Measurements from ENCODE around the gene SBNO1.

SBNO1 gene

DNA sequence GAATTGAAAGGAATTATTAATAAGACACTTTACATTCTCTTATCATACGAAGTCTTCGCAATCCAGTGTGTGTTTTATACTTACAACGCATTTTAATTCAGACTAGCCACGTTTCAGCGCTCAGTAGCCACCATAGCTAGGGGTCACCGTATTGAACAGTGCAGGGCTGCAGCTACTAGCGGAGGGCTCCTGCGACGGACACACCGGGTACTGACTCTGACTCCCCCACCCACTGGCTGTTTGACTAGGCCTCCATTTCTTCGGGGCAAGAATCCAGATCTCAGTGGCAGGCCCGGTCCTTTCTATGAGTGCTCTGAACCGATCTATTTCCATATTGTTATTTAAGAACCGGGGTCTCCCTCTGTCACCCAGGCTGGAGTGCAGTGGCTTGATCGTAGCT lies 91.5 kb downstream of the SBNO1 start:
- Histone ChIP-seq H3K27me3 (replicated peaks; ENCODE audit: insufficient read depth, low read length) (no peaks in the 10 kb centered on the region), H4K20me1 (ENCODE audit: insufficient read depth, low read length) (no peaks in the 10 kb centered on the region), H3K79me2 (ENCODE audit: low read length) (no peaks in the 10 kb centered on the region), H2AFZ (ENCODE audit: low read length) (no peak overlapping the region), H3K4me3 (ENCODE audit: low read length) (no peak overlapping the region), H3F3A (ENCODE audit: insufficient read depth, low read length) (no peaks in the 10 kb centered on the region), H3K9me3 (replicated peaks; ENCODE audit: insufficient read depth, low read length) (no peaks in the 10 kb centered on the region), H3K27ac (ENCODE audit: low read length) (no peak overlapping the region), H3K9me2 (replicated peaks; ENCODE audit: insufficient read depth, low read length) (no peaks in the 10 kb centered on the region), H3K36me3 (replicated peaks; ENCODE audit: insufficient read depth, low read length) (no peaks in the 10 kb centered on the region), H3K4me2 (ENCODE audit: low read depth, low read length) (no peak overlapping the region), H3K9ac (ENCODE audit: low read length) (no peak overlapping the region), H3K4me1 (ENCODE audit: low read length) (0 out of 2 replicates have a peak, but pooled peaks cover 2% of the 10 kb centered on the region)
- TF ChIP-seq EZH2 (optimal IDR thresholded peaks at IDR 0.05; ENCODE audit: low read depth, low read length) (no peak), EZH2phosphoT487 (IDR thresholded peaks at IDR 0.05; ENCODE audit: low read length) (no peak)
- TF ChIP-seq, protein P1, sequence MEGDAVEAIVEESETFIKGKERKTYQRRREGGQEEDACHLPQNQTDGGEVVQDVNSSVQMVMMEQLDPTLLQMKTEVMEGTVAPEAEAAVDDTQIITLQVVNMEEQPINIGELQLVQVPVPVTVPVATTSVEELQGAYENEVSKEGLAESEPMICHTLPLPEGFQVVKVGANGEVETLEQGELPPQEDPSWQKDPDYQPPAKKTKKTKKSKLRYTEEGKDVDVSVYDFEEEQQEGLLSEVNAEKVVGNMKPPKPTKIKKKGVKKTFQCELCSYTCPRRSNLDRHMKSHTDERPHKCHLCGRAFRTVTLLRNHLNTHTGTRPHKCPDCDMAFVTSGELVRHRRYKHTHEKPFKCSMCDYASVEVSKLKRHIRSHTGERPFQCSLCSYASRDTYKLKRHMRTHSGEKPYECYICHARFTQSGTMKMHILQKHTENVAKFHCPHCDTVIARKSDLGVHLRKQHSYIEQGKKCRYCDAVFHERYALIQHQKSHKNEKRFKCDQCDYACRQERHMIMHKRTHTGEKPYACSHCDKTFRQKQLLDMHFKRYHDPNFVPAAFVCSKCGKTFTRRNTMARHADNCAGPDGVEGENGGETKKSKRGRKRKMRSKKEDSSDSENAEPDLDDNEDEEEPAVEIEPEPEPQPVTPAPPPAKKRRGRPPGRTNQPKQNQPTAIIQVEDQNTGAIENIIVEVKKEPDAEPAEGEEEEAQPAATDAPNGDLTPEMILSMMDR (IDR thresholded peaks at IDR 0.05; ENCODE audit: low read length) = no peak
- no peak for DNase-seq

DNA sequence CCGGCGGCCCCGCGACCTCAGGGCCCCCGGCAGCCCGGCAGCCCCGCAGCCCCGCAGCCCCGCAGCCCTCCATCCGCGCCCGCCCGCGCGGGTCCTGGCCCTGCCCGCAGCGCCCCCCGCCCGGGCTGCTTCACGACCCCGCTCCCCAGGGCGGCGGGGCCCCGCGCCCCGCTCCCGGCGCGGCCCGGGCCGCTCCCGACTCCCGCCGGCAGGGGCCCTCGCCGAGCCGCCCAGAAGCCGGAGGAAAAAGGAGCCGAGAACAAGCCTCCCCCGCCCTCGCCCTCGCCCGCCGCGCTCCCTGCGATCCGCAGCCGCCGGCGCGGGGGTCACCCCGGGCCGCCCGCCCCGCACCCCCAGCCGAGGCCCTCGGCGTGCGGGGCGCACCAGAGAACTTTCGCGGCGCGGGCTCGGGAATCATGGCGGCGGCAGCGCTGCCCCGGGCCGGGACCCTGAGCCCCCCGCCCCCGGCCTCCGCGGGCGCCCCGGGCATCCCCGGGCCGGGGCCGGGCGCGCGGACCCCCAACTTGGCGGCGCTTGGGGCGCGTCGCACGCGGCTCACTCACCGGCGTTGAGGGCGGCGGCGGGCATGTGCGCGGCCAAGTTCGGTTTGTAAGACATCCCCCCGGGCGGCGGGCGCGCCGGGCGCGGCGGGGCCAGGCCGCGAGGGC lies 93.5 kb downstream of the SBNO1 start:
- Histone ChIP-seq H2AFZ (ENCODE audit: low read length) (no peak overlapping the region), H3K4me1 (ENCODE audit: low read length) (no peaks in the 10 kb centered on the region), H3K27me3 (replicated peaks; ENCODE audit: insufficient read depth, low read length) (no peaks in the 10 kb centered on the region), H3K27ac (ENCODE audit: low read length) (no peak overlapping the region), H3K4me2 (ENCODE audit: low read depth, low read length) (peak overlapping the region; percentile 62; the same call in 1 of the 2 replicates), H3F3A (ENCODE audit: insufficient read depth, low read length) (no peaks in the 10 kb centered on the region), H3K4me3 (ENCODE audit: low read length) (no peak overlapping the region; the same call in 1 of the 2 replicates), H3K79me2 (ENCODE audit: low read length) (no peaks in the 10 kb centered on the region), H3K9me2 (replicated peaks; ENCODE audit: insufficient read depth, low read length) (no peaks in the 10 kb centered on the region), H3K9ac (ENCODE audit: low read length) (no peak overlapping the region), H4K20me1 (ENCODE audit: insufficient read depth, low read length) (no peaks in the 10 kb centered on the region), H3K36me3 (replicated peaks; ENCODE audit: insufficient read depth, low read length) (no peaks in the 10 kb centered on the region), H3K9me3 (replicated peaks; ENCODE audit: insufficient read depth, low read length) (no peaks in the 10 kb centered on the region)
- peak; percentile 46 for DNase-seq
- no peak for TF ChIP-seq EZH2 (optimal IDR thresholded peaks at IDR 0.05; ENCODE audit: low read depth, low read length)
- no peak for TF ChIP-seq EZH2phosphoT487 (IDR thresholded peaks at IDR 0.05; ENCODE audit: low read length)
- TF ChIP-seq, protein P1 (IDR thresholded peaks at IDR 0.05; ENCODE audit: low read length) = no peak

DNA sequence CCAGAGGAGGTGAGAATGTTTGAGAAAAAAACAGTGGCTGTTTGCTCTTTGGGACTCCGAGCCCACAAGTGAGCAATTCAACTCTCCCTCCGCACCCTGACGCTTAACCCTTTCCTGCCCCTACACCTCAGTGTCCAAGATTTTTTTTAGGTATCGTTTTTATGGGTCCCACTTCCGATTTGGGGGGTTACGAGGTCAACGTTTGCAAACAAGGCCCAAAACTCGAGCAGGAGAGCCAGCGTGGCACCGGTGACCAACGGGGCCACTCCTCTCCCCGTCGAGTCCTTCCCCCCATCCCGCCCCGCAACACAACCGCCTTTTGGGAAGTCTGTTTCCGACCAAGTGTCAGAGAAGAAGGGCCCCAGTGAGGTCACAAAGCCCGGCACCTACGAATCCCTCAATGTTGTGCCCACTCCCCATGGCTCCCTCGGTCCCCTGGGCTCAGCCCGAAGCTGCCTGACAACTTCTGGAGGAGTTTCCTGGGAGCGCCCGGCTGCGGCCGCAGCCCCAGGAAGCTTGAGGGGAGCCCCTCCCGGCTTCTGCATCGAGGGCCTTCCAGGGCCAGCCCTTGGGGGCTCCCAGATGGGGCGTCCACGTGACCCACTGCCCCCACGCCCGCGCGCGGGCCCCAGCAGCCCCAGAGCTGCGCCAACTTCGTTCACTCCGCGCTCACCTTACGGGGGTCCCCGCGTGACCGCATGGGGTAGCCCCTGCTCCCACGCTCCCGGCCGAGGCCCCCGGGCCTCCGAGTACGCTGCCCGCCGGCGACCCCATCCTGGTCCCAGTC lies 94.2 kb downstream of the SBNO1 start:
- Histone ChIP-seq H3K27ac (ENCODE audit: low read length) (no peak overlapping the region), H2AFZ (ENCODE audit: low read length) (no peak overlapping the region; the same call in 1 of the 2 replicates), H3K4me1 (ENCODE audit: low read length) (no peaks in the 10 kb centered on the region), H3K9me2 (replicated peaks; ENCODE audit: insufficient read depth, low read length) (no peaks in the 10 kb centered on the region), H4K20me1 (ENCODE audit: insufficient read depth, low read length) (no peaks in the 10 kb centered on the region), H3K4me3 (ENCODE audit: low read length) (peak overlapping the region; percentile 40; the same call in 1 of the 2 replicates), H3K27me3 (replicated peaks; ENCODE audit: insufficient read depth, low read length) (no peaks in the 10 kb centered on the region), H3K9me3 (replicated peaks; ENCODE audit: insufficient read depth, low read length) (no peaks in the 10 kb centered on the region), H3F3A (ENCODE audit: insufficient read depth, low read length) (no peaks in the 10 kb centered on the region), H3K9ac (ENCODE audit: low read length) (no peak overlapping the region), H3K36me3 (replicated peaks; ENCODE audit: insufficient read depth, low read length) (no peaks in the 10 kb centered on the region), H3K4me2 (ENCODE audit: low read depth, low read length) (peak overlapping the region; percentile 62), H3K79me2 (ENCODE audit: low read length) (no peaks in the 10 kb centered on the region)
- TF ChIP-seq, protein P1 (IDR thresholded peaks at IDR 0.05; ENCODE audit: low read length) = no peak
- TF ChIP-seq EZH2phosphoT487 (IDR thresholded peaks at IDR 0.05; ENCODE audit: low read length) (no peak), EZH2 (optimal IDR thresholded peaks at IDR 0.05; ENCODE audit: low read depth, low read length) (no peak)
- DNase-seq = no peak
